Esophagus squamous epithelium (tissue), 4 donors: ENCODE data around the gene RAPGEF5.

ENCODE experiments used
- POLR2A ChIP-seq, 4 donors: fragments of 450-650 bp; IDR thresholded peaks; one replicate each; pipeline ENCODE4 v1.6.1; 2017; ENCODE audit warnings: antibody characterized with exemption in 4 of 4, mild to moderate bottlenecking in 4 of 4, moderate library complexity in 3 of 4
- TF ChIP-seq, protein P1 (sequence below), 6 experiments: fragments of 450-650 bp in 4 of 6; fragments of 200-600 bp in 2 of 6; sonication (generic) in 2 of 6; IDR thresholded peaks; one replicate each; pipeline ENCODE4 v1.5.1; 2016 to 2019; ENCODE audit warnings: antibody characterized with exemption in 6 of 6, mild to moderate bottlenecking in 4 of 6, moderate library complexity in 4 of 6

DNA sequence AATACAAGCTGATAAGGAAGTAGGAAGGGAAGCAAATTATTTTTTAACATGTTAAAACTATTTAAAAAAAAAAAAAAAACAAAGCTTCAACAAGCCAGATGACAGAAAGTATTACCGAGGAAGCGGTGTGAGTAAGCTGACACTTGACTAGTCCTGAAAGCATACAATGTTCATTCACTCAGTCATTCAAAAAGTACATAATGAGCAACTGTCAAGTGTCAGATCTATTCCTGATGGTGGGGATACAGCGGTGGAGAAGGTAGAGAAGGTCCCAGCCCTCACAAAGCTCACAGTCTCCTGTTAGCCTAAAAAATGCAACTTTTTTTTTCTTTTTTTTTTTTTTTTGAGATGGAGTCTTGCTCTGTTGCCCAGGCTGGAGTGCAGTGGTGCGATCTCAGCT, 40.0 kb downstream of the RAPGEF5 start:
- TF ChIP-seq, protein P1, sequence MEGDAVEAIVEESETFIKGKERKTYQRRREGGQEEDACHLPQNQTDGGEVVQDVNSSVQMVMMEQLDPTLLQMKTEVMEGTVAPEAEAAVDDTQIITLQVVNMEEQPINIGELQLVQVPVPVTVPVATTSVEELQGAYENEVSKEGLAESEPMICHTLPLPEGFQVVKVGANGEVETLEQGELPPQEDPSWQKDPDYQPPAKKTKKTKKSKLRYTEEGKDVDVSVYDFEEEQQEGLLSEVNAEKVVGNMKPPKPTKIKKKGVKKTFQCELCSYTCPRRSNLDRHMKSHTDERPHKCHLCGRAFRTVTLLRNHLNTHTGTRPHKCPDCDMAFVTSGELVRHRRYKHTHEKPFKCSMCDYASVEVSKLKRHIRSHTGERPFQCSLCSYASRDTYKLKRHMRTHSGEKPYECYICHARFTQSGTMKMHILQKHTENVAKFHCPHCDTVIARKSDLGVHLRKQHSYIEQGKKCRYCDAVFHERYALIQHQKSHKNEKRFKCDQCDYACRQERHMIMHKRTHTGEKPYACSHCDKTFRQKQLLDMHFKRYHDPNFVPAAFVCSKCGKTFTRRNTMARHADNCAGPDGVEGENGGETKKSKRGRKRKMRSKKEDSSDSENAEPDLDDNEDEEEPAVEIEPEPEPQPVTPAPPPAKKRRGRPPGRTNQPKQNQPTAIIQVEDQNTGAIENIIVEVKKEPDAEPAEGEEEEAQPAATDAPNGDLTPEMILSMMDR (IDR thresholded peaks at IDR 0.05) = no peak
- no peak for TF ChIP-seq POLR2A (IDR thresholded peaks at IDR 0.05)
